Spleen (tissue), 11 donors: ENCODE data around the gene PTPN2. TPM values are rescaled to one million over a fixed set of nuclear protein-coding genes. Genes with fewer than 3 reads are reported as not detected.

Source experiments
- DNase-seq: peaks from one replicate; pipeline ENCODE4 v3.0.0-alpha.2; 2020
- H3K27ac ChIP-seq, 8 donors: fragments of 200-600 bp; sonication (generic) in 7 of 8; 1 replicate in 4 of 8; 2 replicates in 4 of 8; pipeline versions ENCODE4 v1.5.0 to v1.8.0; 2016 to 2021; ENCODE audit warnings: inconsistent platforms in 4 of 8, mild to moderate bottlenecking in 4 of 8, moderate library complexity in 1 of 8
- H3K27me3 ChIP-seq, 7 donors: fragments of 200-600 bp; sonication (generic) in 6 of 7; replicated peaks in 1 of 7; 1 replicate in 4 of 7; 2 replicates in 3 of 7; pipeline versions ENCODE4 v1.5.0 to v1.8.0; 2016 to 2021; ENCODE audit warnings: inconsistent platforms in 3 of 7, mild to moderate bottlenecking in 1 of 7
- H3K36me3 ChIP-seq, 6 donors: fragments of 200-600 bp; sonication (generic) in 5 of 6; 1 replicate in 4 of 6; 2 replicates in 2 of 6; pipeline versions ENCODE4 v1.5.0 to v1.8.0; 2016 to 2021; ENCODE audit warnings: inconsistent platforms in 2 of 6
- H3K4me1 ChIP-seq, 6 donors: fragments of 200-600 bp; sonication (generic) in 5 of 6; 1 replicate in 3 of 6; 2 replicates in 3 of 6; pipeline versions ENCODE4 v1.5.0 to v1.8.0; 2016 to 2021; ENCODE audit warnings: inconsistent platforms in 3 of 6
- H3K4me3 ChIP-seq, 8 donors: fragments of 200-600 bp; sonication (generic) in 7 of 8; 1 replicate in 4 of 8; 2 replicates in 4 of 8; pipeline versions ENCODE4 v1.5.0 to v1.8.0; 2016 to 2021; ENCODE audit warnings: inconsistent platforms in 4 of 8, mild to moderate bottlenecking in 4 of 8, moderate library complexity in 2 of 8
- H3K9me3 ChIP-seq, 8 donors: fragments of 200-600 bp; sonication (generic) in 7 of 8; 1 replicate in 4 of 8; 2 replicates in 4 of 8; pipeline versions ENCODE4 v1.5.0 to v1.8.0; 2016 to 2021; ENCODE audit warnings: inconsistent platforms in 4 of 8
- CTCF ChIP-seq, 11 experiments: fragments of 200-600 bp in 7 of 11; fragments of 450-650 bp in 4 of 11; sonication (generic) in 4 of 11; IDR thresholded peaks in 8 of 11; conservative IDR thresholded peaks in 3 of 11; 1 replicate in 7 of 11; 2 replicates in 4 of 11; pipeline versions ENCODE4 v1.4.0 to v1.8.0; 2016 to 2021; ENCODE audit warnings: antibody characterized with exemption in 11 of 11, inconsistent platforms in 4 of 11, mild to moderate bottlenecking in 1 of 11
- POLR2A ChIP-seq, 3 donors: fragments of 450-650 bp; IDR thresholded peaks; one replicate each; pipeline ENCODE4 v1.5.1; 2017; ENCODE audit warnings: antibody characterized with exemption in 3 of 3, mild to moderate bottlenecking in 1 of 3
- POLR2AphosphoS5 ChIP-seq, 3 donors: sonication (generic); formaldehyde crosslinking; IDR thresholded peaks; one replicate each; pipeline ENCODE4 v1.5.1; 2017; ENCODE audit warnings: antibody characterized with exemption in 3 of 3
- WGBS, 5 donors: extraction: QIAGEN DNeasy Blood & Tissue Kit in 3 of 5; methylation state at CpG; one replicate each; pipeline versions ENCODE4 v1.1.5 to v1.1.7; 2013 to 2018; 5-methylcytosine and 5-hydroxymethylcytosine counted together
- intact Hi-C: fragments of 100-400 bp; cut with DNase I; formaldehyde crosslinking; loops from one replicate; pipeline ENCODE4 v1.15.0; 2023; ENCODE audit warnings: low total_unique reads
- polyA plus RNA-seq, 3 donors: library from polyadenylated mRNA; stranded (reverse); fragments of 200-250 nt; gene quantifications; one replicate each; pipeline ENCODE4 v1.2.1, GENCODE V29; 2013
- total RNA-seq, 7 donors: library from RNA; depleted of rRNA in 3 of 7; stranded (reverse); fragments of >200 nt in 3 of 7; fragmentation: NEBNext Ultra II Directional in 4 of 7; extraction: Animal tissue kit (Norgen Biotek cat#: 25700) in 4 of 7; gene quantifications; one replicate each; pipeline versions ENCODE4 v1.1.0 to v1.2.1, GENCODE V29; 2016 to 2021
- donor health status: healthy with polysubstance abuse.
- donor health status: DM: no; HTN: no; CAD: no; lungs with moderate emphysema.
- donor health status: DM: no; HTN: no; CAD: no.
- donor health status: Bipolar disorder and iron deficiency.
- donor health status: healthy.
- donor health status: DM: no; HTN: no; CAD: no.
- donor health status: DM: yes; HTN: yes; CAD: no.

The PTPN2 gene
- total and polyA plus RNA-seq, 10 donors: 47.9 to 92.1 (median 63.3) TPM

GRCh38 chr18:12895014-12895413, 11.0 kb upstream of the PTPN2 start:
- peaks cover 0 to 24% (median 5%) of the 10 kb centered on the region in 6 donors for H3K4me1 ChIP-seq
- no peak for TF ChIP-seq POLR2AphosphoS5 (IDR thresholded peaks at IDR 0.05)
- no peak for TF ChIP-seq CTCF (IDR thresholded peaks at IDR 0.05 in 8 of 11, conservative IDR thresholded peaks at IDR 0.05 in 3 of 11)
- TF ChIP-seq POLR2A (IDR thresholded peaks at IDR 0.05): no peak
- intact Hi-C loops: loop anchor here (10.0 kb wide), 1 partner anchor 50 kb away; the partner anchor contains the start of gene SEH1L
- no peaks in the 10 kb centered on the region for H3K36me3 ChIP-seq
- no peak overlapping the region for H3K27ac ChIP-seq
- peaks cover 0 to 23% (median 0%) of the 10 kb centered on the region in 7 donors for H3K27me3 ChIP-seq
- H3K9me3 ChIP-seq: no peaks in the 10 kb centered on the region
- DNase-seq: no peak
- WGBS, 5 donors: 79 to 100% (median 81%) methylated on average over 1 of the region's 1 CpG
- H3K4me3 ChIP-seq: no peak overlapping the region

DNA sequence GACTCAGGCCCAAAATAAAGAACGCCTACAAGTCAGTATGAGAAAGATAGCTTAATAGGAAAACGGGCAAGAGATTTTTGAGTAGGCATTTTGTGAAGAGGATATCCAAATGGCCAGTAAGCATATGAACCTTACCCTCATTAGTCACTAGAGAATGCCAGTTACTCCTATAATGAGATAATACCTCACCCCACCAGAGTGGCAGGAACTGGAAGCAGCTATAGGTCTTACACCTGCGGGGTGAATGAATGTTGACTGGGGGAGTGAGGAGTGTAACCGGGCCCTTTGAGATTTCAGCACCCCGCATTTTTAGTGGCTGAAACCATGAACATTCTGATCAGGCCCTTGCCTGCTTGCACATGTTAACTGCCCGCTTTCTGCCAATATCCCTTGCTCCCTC, 7.5 kb upstream of the PTPN2 start:
- 86 to 92% (median 88%) methylated on average over 6 of the region's 6 CpGs for WGBS, 5 donors
- intact Hi-C loops: loop anchor here (10.0 kb wide), 1 partner anchor 53 kb away; the partner anchor contains the start of gene SEH1L
- Histone ChIP-seq H3K4me1 (peaks cover 0 to 22% (median 3%) of the 10 kb centered on the region in 6 donors), H3K9me3 (no peaks in the 10 kb centered on the region), H3K4me3 (no peak overlapping the region), H3K27ac (no peak overlapping the region), H3K27me3 (peaks cover 0 to 14% (median 0%) of the 10 kb centered on the region in 7 donors), H3K36me3 (no peaks in the 10 kb centered on the region)
- TF ChIP-seq POLR2A (IDR thresholded peaks at IDR 0.05) (no peak), CTCF (IDR thresholded peaks at IDR 0.05 in 8 of 11, conservative IDR thresholded peaks at IDR 0.05 in 3 of 11) (no peak), POLR2AphosphoS5 (IDR thresholded peaks at IDR 0.05) (no peak)
- DNase-seq: no peak

DNA sequence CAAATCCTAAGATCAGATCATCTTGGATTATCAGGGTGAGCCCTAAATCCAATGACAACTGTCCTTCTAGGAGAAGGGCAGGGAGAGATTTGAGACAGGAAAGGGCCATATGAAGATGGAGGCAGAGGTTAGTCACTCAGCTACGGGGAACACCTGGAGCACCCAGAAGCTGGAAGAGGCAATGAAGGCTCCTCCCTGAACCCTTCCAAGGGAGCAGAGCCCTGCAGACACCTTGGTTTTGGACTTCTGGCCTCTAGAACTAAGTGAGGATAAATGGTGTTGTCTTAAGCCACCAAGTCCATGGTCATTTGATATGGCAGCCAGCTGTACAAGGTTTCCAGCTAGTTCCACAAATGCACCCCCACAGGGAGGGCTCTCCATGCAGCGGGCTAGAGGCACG, 6.9 kb upstream of the PTPN2 start:
- Histone ChIP-seq H3K9me3 (no peaks in the 10 kb centered on the region), H3K4me1 (peaks cover 0 to 26% (median 8%) of the 10 kb centered on the region in 6 donors), H3K27me3 (peaks cover 0 to 13% (median 0%) of the 10 kb centered on the region in 7 donors), H3K36me3 (no peaks in the 10 kb centered on the region), H3K27ac (no peak overlapping the region), H3K4me3 (no peak overlapping the region)
- no peak for DNase-seq
- intact Hi-C loops: loop anchor here (10.0 kb wide), 1 partner anchor 54 kb away; the partner anchor contains the start of gene SEH1L
- WGBS, 5 donors: 88 to 99% (median 92%) methylated on average over 3 of the region's 3 CpGs
- TF ChIP-seq POLR2A (IDR thresholded peaks at IDR 0.05) (no peak), CTCF (IDR thresholded peaks at IDR 0.05 in 8 of 11, conservative IDR thresholded peaks at IDR 0.05 in 3 of 11) (no peak), POLR2AphosphoS5 (IDR thresholded peaks at IDR 0.05) (no peak)

DNA sequence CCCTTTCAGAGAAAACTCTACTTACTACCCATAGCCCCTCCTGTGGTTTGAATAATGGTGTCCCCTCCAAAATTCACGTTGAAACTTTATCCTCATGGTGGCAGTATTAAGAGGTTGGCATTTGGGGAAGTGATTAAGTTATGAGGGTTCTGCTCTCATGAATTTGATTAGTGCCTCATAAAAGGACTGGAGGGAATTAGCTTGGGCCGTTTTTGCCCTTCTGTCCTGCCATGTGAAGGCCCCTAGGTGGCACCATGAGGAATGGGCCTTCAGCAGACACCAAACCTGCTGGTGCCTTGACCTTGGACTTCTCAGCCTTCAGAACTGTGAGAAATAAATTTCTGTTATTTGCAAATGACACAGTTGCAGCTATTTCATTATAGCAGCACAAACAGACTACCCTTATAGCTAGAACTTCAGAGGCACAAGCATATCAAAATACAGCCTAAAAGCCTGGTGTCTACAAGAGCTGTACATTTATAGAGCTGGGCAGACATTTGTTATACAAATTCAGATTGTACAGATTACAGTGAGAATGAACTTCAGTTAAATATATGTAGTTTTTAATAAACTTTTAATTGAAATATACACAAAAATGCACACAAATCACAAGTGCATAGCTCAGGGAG, 2.6 kb upstream of the PTPN2 start:
- H3K9me3 ChIP-seq: no peaks in the 10 kb centered on the region
- 12 to 19% (median 15%) methylated on average over 2 of the region's 2 CpGs for WGBS, 5 donors
- TF ChIP-seq CTCF (IDR thresholded peaks at IDR 0.05 in 8 of 11, conservative IDR thresholded peaks at IDR 0.05 in 3 of 11): peak in 7 of 11 experiments; percentile 7 to 51 (median 34)
- TF ChIP-seq POLR2A (IDR thresholded peaks at IDR 0.05): no peak
- no peak for DNase-seq
- H3K4me3 ChIP-seq: no peak overlapping the region
- H3K4me1 ChIP-seq: peaks cover 15 to 45% (median 35%) of the 10 kb centered on the region in 6 donors
- no peaks in the 10 kb centered on the region for H3K27me3 ChIP-seq
- intact Hi-C loops: no loop called here
- no peaks in the 10 kb centered on the region for H3K36me3 ChIP-seq
- peak overlapping the region in 4 of 8 donors; percentile 3 to 100 (median 100) for H3K27ac ChIP-seq
